Measurements from ENCODE around the gene ADGRA1.

GRCh38 chr10:133162178-133162909 is 74.6 kb downstream of the ADGRA1 start:
- TF ChIP-seq POLR2A (IDR thresholded peaks at IDR 0.05) (no peak), CTCF (IDR thresholded peaks at IDR 0.05) (no peak)
